Endodermal cell (in vitro differentiated cells): Measurements from ENCODE around the gene DACH2. TPM values are rescaled to one million over a fixed set of nuclear protein-coding genes. Genes with fewer than 3 reads are reported as not detected.

Source experiments
- DNase-seq: peaks from one replicate; pipeline ENCODE4 v3.0.0-alpha.2; 2017
- H3K27ac ChIP-seq: 2 replicates; pipeline ENCODE4 v1.5.1; 2013; ENCODE audit warnings: mild to moderate bottlenecking, low read depth, low read length, moderate library complexity
- H3K27me3 ChIP-seq: 2 replicates; pipeline ENCODE4 v1.6.1; 2013; ENCODE audit warnings: mild to moderate bottlenecking, low read length, moderate library complexity; ENCODE audit not compliant: insufficient read depth, control insufficient read depth, poor library complexity, severe bottlenecking
- H3K36me3 ChIP-seq: 2 replicates; pipeline ENCODE4 v1.7.0; 2013; ENCODE audit warnings: mild to moderate bottlenecking, low read length, moderate library complexity; ENCODE audit not compliant: control insufficient read depth, insufficient read depth
- H3K4me1 ChIP-seq: one replicate; pipeline ENCODE4 v1.7.0; 2013; ENCODE audit warnings: low read length; ENCODE audit not compliant: control insufficient read depth, insufficient read depth
- H3K4me3 ChIP-seq: 2 replicates; pipeline ENCODE4 v1.5.1; 2013; ENCODE audit warnings: mild to moderate bottlenecking, low read length, moderate library complexity
- H3K9ac ChIP-seq: 2 replicates; pipeline ENCODE4 v1.6.1; 2013; ENCODE audit warnings: mild to moderate bottlenecking, low read length, moderate library complexity; ENCODE audit not compliant: poor library complexity, severe bottlenecking; ENCODE audit errors: extremely low read depth
- H3K9me3 ChIP-seq: 2 replicates; pipeline ENCODE4 v1.6.1; 2013; ENCODE audit warnings: mild to moderate bottlenecking, low read length, moderate library complexity; ENCODE audit not compliant: control insufficient read depth
- H3K27ac Mint-ChIP-seq: 2 replicates; pipeline ENCODE4 v1.8.0; 2020; ENCODE audit warnings: mixed read lengths
- H3K27me3 Mint-ChIP-seq: 2 replicates; pipeline ENCODE4 v1.8.0; 2021; ENCODE audit warnings: mild to moderate bottlenecking, mixed read lengths; ENCODE audit not compliant: insufficient read depth
- H3K36me3 Mint-ChIP-seq: 2 replicates; pipeline ENCODE4 v1.8.0; 2020; ENCODE audit warnings: low read depth, mixed read lengths
- H3K4me1 Mint-ChIP-seq: 2 replicates; pipeline ENCODE4 v1.8.0; 2020; ENCODE audit warnings: mixed read lengths
- H3K4me3 Mint-ChIP-seq: 2 replicates; pipeline ENCODE4 v1.8.0; 2020; ENCODE audit warnings: mild to moderate bottlenecking, moderate library complexity, mixed read lengths
- H3K9me3 Mint-ChIP-seq: 2 replicates; pipeline ENCODE4 v1.8.0; 2020; ENCODE audit warnings: mild to moderate bottlenecking, mixed read lengths
- CTCF ChIP-seq: fragments of 200-600 bp; sonication (generic); conservative IDR thresholded peaks from 2 replicates; pipeline ENCODE4 v1.5.0; 2021; ENCODE audit warnings: antibody characterized with exemption, mild to moderate bottlenecking
- WGBS, 2 experiments: methylation state at CpG; one replicate each; pipeline versions ENCODE4 v1.1.5 to v1.1.7; 2013; ENCODE audit warnings: missing lambda C conversion rate in 2 of 2, mixed read lengths in 1 of 2; ENCODE audit not compliant: insufficient coverage in 1 of 2, insufficient read length in 1 of 2; 5-methylcytosine and 5-hydroxymethylcytosine counted together
- total RNA-seq, 2 donors: library from RNA; stranded (reverse); fragmentation: NEBNext Ultra II Directional in 1 of 2; extraction: Animal tissue kit (Norgen Biotek cat#: 25700) in 1 of 2; gene quantifications; 2 replicates in 1 of 2; 3 replicates in 1 of 2; pipeline ENCODE4 v1.2.1, GENCODE V29; 2021

DACH2 gene
- total RNA-seq, 2 donors from 2014 or later = 2.2 to 2.3 TPM

GRCh38 chrX:86210772-86211171 is 62.5 kb downstream of the DACH2 start:
- no peak for DNase-seq
- no peaks in the 10 kb centered on the region for H3K36me3 ChIP-seq
- WGBS, 2 experiments = 90 to 100% methylated on average over 2 to 3 of the region's 3 CpGs
- H3K9me3 ChIP-seq = no peaks in the 10 kb centered on the region
- Mint-ChIP-seq H3K27me3 (no peaks in the 10 kb centered on the region), H3K36me3 (no peaks in the 10 kb centered on the region), H3K4me1 (no peaks in the 10 kb centered on the region), H3K27ac (no peak overlapping the region), H3K9me3 (no peaks in the 10 kb centered on the region), H3K4me3 (no peak overlapping the region)
- no peaks in the 10 kb centered on the region for H3K27me3 ChIP-seq
- no peak for TF ChIP-seq CTCF
- H3K4me3 ChIP-seq = no peak overlapping the region
- no peak overlapping the region for H3K9ac ChIP-seq
- H3K4me1 ChIP-seq = no peaks in the 10 kb centered on the region
- no peak overlapping the region for H3K27ac ChIP-seq

GRCh38 chrX:86215260-86215659 is 67.0 kb downstream of the DACH2 start:
- no peaks in the 10 kb centered on the region for H3K27me3 ChIP-seq
- H3K9me3 Mint-ChIP-seq = no peaks in the 10 kb centered on the region
- H3K27me3 Mint-ChIP-seq = no peaks in the 10 kb centered on the region
- WGBS, 2 experiments = no CpG with 5 or more reads among the region's 3 CpGs
- H3K9ac ChIP-seq = no peak overlapping the region
- H3K4me1 Mint-ChIP-seq = no peaks in the 10 kb centered on the region
- no peak overlapping the region for H3K4me3 ChIP-seq
- H3K36me3 Mint-ChIP-seq = no peaks in the 10 kb centered on the region
- no peak overlapping the region for H3K4me3 Mint-ChIP-seq
- H3K9me3 ChIP-seq = no peaks in the 10 kb centered on the region
- DNase-seq = no peak
- H3K36me3 ChIP-seq = no peaks in the 10 kb centered on the region
- H3K27ac Mint-ChIP-seq = no peak overlapping the region
- H3K4me1 ChIP-seq = no peaks in the 10 kb centered on the region
- TF ChIP-seq CTCF = no peak
- no peak overlapping the region for H3K27ac ChIP-seq

- H3K4me1 Mint-ChIP-seq = no peaks in the 10 kb centered on the region
- Histone ChIP-seq H3K4me3 (no peak overlapping the region), H3K9ac (no peak overlapping the region), H3K9me3 (peaks cover 7% of the 10 kb centered on the region), H3K27ac (no peak overlapping the region), H3K4me1 (no peaks in the 10 kb centered on the region), H3K36me3 (no peaks in the 10 kb centered on the region), H3K27me3 (no peaks in the 10 kb centered on the region)
- no peak overlapping the region for H3K4me3 Mint-ChIP-seq
- H3K27me3 Mint-ChIP-seq = no peaks in the 10 kb centered on the region
- H3K27ac Mint-ChIP-seq = no peak overlapping the region
- H3K36me3 Mint-ChIP-seq = peaks cover 2% of the 10 kb centered on the region
- no peak for TF ChIP-seq CTCF
- peaks cover 30% of the 10 kb centered on the region for H3K9me3 Mint-ChIP-seq
- DNase-seq = no peak
- whole genome bisulfite sequencing, 2 experiments = 90% methylated on average over 6 of the region's 6 CpGs; no CpG with 5 or more reads in 1 of the 2 experiments
These were observed 89.2 kb downstream of the DACH2 start for GRCh38 chrX:86237482-86237881.
